Tibial nerve (tissue), 4 donors: ENCODE data around the gene FSTL4.

Experiments used
- CTCF ChIP-seq, 5 experiments: fragments of 200-600 bp in 3 of 5; fragments of 450-650 bp in 2 of 5; sonication (generic) in 3 of 5; IDR thresholded peaks; one replicate each; pipeline ENCODE4 v1.5.1; 2016 to 2019; ENCODE audit warnings: antibody characterized with exemption in 5 of 5, mild to moderate bottlenecking in 3 of 5, moderate library complexity in 2 of 5
- EP300 ChIP-seq, 2 donors: sonication (generic); formaldehyde crosslinking; IDR thresholded peaks; one replicate each; pipeline ENCODE4 v1.6.1; 2017; ENCODE audit warnings: antibody characterized with exemption in 2 of 2, mild to moderate bottlenecking in 1 of 2
- POLR2A ChIP-seq, 2 donors: fragments of 450-650 bp; IDR thresholded peaks; one replicate each; pipeline ENCODE4 v1.6.1; 2017; ENCODE audit warnings: antibody characterized with exemption in 2 of 2, mild to moderate bottlenecking in 2 of 2, moderate library complexity in 2 of 2

GRCh38 chr5:133489632-133490031 is 122.7 kb downstream of the FSTL4 start:
- TF ChIP-seq CTCF (IDR thresholded peaks at IDR 0.05) (no peak), EP300 (IDR thresholded peaks at IDR 0.05) (no peak), POLR2A (IDR thresholded peaks at IDR 0.05) (no peak)
